ENCODE data around the gene OMA1. TPM values are rescaled to one million over a fixed set of nuclear protein-coding genes. Genes with fewer than 3 reads are reported as not detected.

The OMA1 gene
- polyA plus RNA-seq, 1 donor from 2014 or later, result 11.0 TPM

DNA sequence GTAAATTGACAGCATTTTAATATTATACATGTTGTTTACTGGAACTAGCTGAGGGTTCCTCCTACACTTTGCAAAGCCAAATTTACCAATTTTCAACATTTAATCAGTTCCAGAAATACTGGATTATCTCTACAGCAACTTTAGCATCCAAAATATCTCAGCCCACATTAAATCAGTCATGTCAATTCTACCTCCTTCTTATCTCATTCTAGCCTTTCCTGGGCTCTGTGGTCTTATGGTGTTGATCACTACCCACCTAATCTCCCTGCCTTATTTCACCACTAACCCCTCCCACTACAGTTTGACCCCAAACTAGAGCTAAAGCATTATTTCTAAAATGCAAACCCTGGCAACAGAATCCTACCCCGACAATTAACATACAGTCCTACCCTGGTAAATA, 3.3 kb downstream of the OMA1 start:
- TF ChIP-seq MXI1 (conservative IDR thresholded peaks at IDR 0.05; ENCODE audit: poor library complexity, severe bottlenecking) (no peak), SMC3 (conservative IDR thresholded peaks at IDR 0.05; ENCODE audit: poor library complexity) (no peak), EZH2 (IDR thresholded peaks at IDR 0.05; ENCODE audit: borderline replicate concordance, insufficient read depth, low read length, poor library complexity, severe bottlenecking) (no peak), RAD21 (conservative IDR thresholded peaks at IDR 0.05) (no peak), TAF1 (IDR thresholded peaks at IDR 0.05; ENCODE audit: low read depth) (no peak), POLR2AphosphoS5 (IDR thresholded peaks at IDR 0.05) (no peak), EP300 (conservative IDR thresholded peaks at IDR 0.05; ENCODE audit: poor library complexity, severe bottlenecking) (no peak)
- TF ChIP-seq, protein P1, sequence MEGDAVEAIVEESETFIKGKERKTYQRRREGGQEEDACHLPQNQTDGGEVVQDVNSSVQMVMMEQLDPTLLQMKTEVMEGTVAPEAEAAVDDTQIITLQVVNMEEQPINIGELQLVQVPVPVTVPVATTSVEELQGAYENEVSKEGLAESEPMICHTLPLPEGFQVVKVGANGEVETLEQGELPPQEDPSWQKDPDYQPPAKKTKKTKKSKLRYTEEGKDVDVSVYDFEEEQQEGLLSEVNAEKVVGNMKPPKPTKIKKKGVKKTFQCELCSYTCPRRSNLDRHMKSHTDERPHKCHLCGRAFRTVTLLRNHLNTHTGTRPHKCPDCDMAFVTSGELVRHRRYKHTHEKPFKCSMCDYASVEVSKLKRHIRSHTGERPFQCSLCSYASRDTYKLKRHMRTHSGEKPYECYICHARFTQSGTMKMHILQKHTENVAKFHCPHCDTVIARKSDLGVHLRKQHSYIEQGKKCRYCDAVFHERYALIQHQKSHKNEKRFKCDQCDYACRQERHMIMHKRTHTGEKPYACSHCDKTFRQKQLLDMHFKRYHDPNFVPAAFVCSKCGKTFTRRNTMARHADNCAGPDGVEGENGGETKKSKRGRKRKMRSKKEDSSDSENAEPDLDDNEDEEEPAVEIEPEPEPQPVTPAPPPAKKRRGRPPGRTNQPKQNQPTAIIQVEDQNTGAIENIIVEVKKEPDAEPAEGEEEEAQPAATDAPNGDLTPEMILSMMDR (IDR thresholded peaks at IDR 0.05; ENCODE audit: poor library complexity, severe bottlenecking), result no peak
- TF ChIP-seq, protein P2, sequence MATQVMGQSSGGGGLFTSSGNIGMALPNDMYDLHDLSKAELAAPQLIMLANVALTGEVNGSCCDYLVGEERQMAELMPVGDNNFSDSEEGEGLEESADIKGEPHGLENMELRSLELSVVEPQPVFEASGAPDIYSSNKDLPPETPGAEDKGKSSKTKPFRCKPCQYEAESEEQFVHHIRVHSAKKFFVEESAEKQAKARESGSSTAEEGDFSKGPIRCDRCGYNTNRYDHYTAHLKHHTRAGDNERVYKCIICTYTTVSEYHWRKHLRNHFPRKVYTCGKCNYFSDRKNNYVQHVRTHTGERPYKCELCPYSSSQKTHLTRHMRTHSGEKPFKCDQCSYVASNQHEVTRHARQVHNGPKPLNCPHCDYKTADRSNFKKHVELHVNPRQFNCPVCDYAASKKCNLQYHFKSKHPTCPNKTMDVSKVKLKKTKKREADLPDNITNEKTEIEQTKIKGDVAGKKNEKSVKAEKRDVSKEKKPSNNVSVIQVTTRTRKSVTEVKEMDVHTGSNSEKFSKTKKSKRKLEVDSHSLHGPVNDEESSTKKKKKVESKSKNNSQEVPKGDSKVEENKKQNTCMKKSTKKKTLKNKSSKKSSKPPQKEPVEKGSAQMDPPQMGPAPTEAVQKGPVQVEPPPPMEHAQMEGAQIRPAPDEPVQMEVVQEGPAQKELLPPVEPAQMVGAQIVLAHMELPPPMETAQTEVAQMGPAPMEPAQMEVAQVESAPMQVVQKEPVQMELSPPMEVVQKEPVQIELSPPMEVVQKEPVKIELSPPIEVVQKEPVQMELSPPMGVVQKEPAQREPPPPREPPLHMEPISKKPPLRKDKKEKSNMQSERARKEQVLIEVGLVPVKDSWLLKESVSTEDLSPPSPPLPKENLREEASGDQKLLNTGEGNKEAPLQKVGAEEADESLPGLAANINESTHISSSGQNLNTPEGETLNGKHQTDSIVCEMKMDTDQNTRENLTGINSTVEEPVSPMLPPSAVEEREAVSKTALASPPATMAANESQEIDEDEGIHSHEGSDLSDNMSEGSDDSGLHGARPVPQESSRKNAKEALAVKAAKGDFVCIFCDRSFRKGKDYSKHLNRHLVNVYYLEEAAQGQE (IDR thresholded peaks at IDR 0.05; ENCODE audit: borderline replicate concordance), result no peak
- H3K4me3 ChIP-seq (ENCODE audit: low read length), result no peak overlapping the region
- H3K9me3 ChIP-seq (ENCODE audit: low read length), result no peaks in the 10 kb centered on the region
- no peaks in the 10 kb centered on the region for H3K79me2 ChIP-seq (replicated peaks; ENCODE audit: insufficient read depth, low read length)
- H3F3A ChIP-seq (ENCODE audit: insufficient read depth, low read length, poor library complexity, severe bottlenecking), result no peaks in the 10 kb centered on the region
- no peak overlapping the region for H3K27ac ChIP-seq (ENCODE audit: low read length)
- H3K36me3 ChIP-seq (ENCODE audit: insufficient read depth, low read length), result no peaks in the 10 kb centered on the region
- H2AFZ ChIP-seq (ENCODE audit: low read depth, low read length), result no peak overlapping the region
- H3K4me2 ChIP-seq (ENCODE audit: low read length), result no peak overlapping the region
- H3K9me2 ChIP-seq (ENCODE audit: insufficient read depth, low read length), result no peaks in the 10 kb centered on the region
- H3K27me3 ChIP-seq (ENCODE audit: insufficient read depth, low read depth, low read length), result no peaks in the 10 kb centered on the region
- no peak overlapping the region for H3K9ac ChIP-seq (ENCODE audit: low read length)
- H4K20me1 ChIP-seq (ENCODE audit: insufficient read depth), result no peaks in the 10 kb centered on the region

DNA sequence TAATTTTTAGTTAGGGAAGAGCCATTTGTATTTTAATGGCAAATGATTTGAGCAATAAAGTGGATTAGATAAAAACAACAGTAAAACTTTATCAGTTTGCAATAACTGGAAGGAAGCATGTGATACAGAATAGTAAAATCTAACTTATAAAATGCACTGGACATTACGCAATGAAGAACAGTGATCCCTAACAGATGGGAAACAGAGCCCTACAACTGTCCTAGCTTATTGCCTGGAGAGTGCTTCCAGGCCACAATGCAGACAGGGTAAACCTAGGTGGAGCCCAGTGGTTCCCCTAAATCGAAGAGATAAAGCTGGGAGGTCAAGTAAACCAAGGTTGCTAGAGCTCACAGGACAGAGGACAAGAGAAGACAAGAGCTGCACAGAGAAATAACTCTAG, 7.0 kb downstream of the OMA1 start:
- Histone ChIP-seq H3K9ac (ENCODE audit: low read length) (no peak overlapping the region), H3F3A (ENCODE audit: insufficient read depth, low read length, poor library complexity, severe bottlenecking) (no peaks in the 10 kb centered on the region), H3K4me2 (ENCODE audit: low read length) (no peak overlapping the region), H2AFZ (ENCODE audit: low read depth, low read length) (no peak overlapping the region), H3K4me3 (ENCODE audit: low read length) (no peak overlapping the region), H3K9me3 (ENCODE audit: low read length) (no peaks in the 10 kb centered on the region), H3K9me2 (ENCODE audit: insufficient read depth, low read length) (no peaks in the 10 kb centered on the region), H3K27ac (ENCODE audit: low read length) (no peak overlapping the region), H4K20me1 (ENCODE audit: insufficient read depth) (no peaks in the 10 kb centered on the region), H3K36me3 (ENCODE audit: insufficient read depth, low read length) (no peaks in the 10 kb centered on the region), H3K79me2 (replicated peaks; ENCODE audit: insufficient read depth, low read length) (no peaks in the 10 kb centered on the region), H3K27me3 (ENCODE audit: insufficient read depth, low read depth, low read length) (no peaks in the 10 kb centered on the region)
- TF ChIP-seq SMC3 (conservative IDR thresholded peaks at IDR 0.05; ENCODE audit: poor library complexity) (no peak), EP300 (conservative IDR thresholded peaks at IDR 0.05; ENCODE audit: poor library complexity, severe bottlenecking) (no peak), TAF1 (IDR thresholded peaks at IDR 0.05; ENCODE audit: low read depth) (no peak), MXI1 (conservative IDR thresholded peaks at IDR 0.05; ENCODE audit: poor library complexity, severe bottlenecking) (no peak), EZH2 (IDR thresholded peaks at IDR 0.05; ENCODE audit: borderline replicate concordance, insufficient read depth, low read length, poor library complexity, severe bottlenecking) (no peak), POLR2AphosphoS5 (IDR thresholded peaks at IDR 0.05) (no peak), RAD21 (conservative IDR thresholded peaks at IDR 0.05) (no peak)
- TF ChIP-seq, protein P1 (IDR thresholded peaks at IDR 0.05; ENCODE audit: poor library complexity, severe bottlenecking), result no peak
- TF ChIP-seq, protein P2 (IDR thresholded peaks at IDR 0.05; ENCODE audit: borderline replicate concordance), result no peak

All from neural cell (in vitro differentiated cells).